ENCODE data around the gene SLC25A2. TPM values are rescaled to one million over a fixed set of nuclear protein-coding genes. Genes with fewer than 3 reads are reported as not detected.
A peak's percentile ranks its signal among the peaks of the same experiment; 100 is the strongest.

SLC25A2 gene
- total and polyA plus RNA-seq, 2 of the 13 experiments (the other 11 are each of a cell fraction or from before 2014, with no cell fraction given) = 0.13 TPM; not detected in 1

DNA sequence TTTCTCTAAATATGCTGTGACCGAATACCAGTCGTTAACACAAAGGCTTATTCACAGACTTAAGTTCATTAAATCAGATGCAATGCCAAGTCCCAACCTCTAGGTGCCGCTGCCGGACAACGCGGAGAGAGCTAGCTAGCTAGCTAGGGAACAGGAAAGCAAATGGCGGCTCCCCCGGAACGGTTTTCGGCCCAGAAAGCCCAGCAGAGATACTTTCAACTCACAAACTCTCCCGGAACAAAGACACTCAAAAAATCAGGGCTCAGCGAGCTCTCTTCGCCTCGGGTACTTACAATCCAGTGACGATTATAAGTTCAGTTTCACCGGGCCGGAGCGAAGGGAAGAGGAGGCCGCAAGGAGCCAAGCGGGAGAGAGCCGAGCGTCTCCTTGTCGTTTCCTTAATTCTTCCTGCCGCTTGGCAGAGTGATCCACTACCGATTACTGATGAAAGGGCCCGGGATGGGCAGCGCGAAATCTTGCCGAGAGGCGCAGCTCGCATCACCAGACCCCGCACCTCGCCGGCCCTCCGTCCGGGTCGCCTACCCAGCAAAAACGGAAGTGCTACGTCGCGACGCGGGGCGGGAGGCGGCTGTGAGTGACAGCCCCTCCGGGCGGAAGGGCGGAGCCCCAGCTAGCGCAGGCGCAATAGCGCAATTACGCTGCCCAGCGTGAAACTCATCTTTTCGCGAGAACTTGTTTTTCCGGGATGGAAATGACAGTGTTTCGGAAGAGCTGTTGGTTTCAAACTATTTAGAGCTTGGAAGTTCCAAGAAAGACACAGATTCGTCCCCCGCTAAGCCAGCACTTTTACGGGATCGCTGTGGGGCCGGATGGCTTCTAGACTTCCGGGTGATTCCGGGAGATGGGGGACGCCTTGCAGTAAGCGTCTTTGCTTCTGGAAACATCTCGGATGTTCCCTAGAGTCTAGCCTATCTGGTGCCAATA lies 16.6 kb upstream of the SLC25A2 start, which contains the start of gene TAF7 (continued):
- TF ChIP-seq, protein P1, sequence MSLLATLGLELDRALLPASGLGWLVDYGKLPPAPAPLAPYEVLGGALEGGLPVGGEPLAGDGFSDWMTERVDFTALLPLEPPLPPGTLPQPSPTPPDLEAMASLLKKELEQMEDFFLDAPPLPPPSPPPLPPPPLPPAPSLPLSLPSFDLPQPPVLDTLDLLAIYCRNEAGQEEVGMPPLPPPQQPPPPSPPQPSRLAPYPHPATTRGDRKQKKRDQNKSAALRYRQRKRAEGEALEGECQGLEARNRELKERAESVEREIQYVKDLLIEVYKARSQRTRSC (CRISPR knock-in tag; IDR thresholded peaks at IDR 0.05; ENCODE audit: low read depth) = 0 out of 2 replicates have a peak, but pooled peaks have one; percentile 61
- TF ChIP-seq MXI1 (IDR thresholded peaks at IDR 0.05; ENCODE audit: borderline replicate concordance, low read depth, low read length) (peak; percentile 26; the same call in 1 of the 3 replicates), ERF (CRISPR knock-in tag; IDR thresholded peaks at IDR 0.05) (peak; percentile 85), HNRNPL (IDR thresholded peaks at IDR 0.05; ENCODE audit: low read depth, low read length) (no peak), BRD4 (CRISPR knock-in tag; IDR thresholded peaks at IDR 0.05) (0 out of 2 replicates have a peak, but pooled peaks have one; percentile 6), SMAD3 (CRISPR knock-in tag; IDR thresholded peaks at IDR 0.05) (0 out of 2 replicates have a peak, but pooled peaks have one; percentile 59), ZNF629 (CRISPR knock-in tag; conservative IDR thresholded peaks at IDR 0.05) (no peak), SNAPC2 (CRISPR knock-in tag; IDR thresholded peaks at IDR 0.05) (no peak), ZNF749 (CRISPR knock-in tag; IDR thresholded peaks at IDR 0.05; ENCODE audit: borderline replicate concordance) (0 out of 2 replicates have a peak, but pooled peaks have one; percentile 50), MIER2 (CRISPR knock-in tag; IDR thresholded peaks at IDR 0.05) (no peak)
- TF ChIP-seq, protein P2, sequence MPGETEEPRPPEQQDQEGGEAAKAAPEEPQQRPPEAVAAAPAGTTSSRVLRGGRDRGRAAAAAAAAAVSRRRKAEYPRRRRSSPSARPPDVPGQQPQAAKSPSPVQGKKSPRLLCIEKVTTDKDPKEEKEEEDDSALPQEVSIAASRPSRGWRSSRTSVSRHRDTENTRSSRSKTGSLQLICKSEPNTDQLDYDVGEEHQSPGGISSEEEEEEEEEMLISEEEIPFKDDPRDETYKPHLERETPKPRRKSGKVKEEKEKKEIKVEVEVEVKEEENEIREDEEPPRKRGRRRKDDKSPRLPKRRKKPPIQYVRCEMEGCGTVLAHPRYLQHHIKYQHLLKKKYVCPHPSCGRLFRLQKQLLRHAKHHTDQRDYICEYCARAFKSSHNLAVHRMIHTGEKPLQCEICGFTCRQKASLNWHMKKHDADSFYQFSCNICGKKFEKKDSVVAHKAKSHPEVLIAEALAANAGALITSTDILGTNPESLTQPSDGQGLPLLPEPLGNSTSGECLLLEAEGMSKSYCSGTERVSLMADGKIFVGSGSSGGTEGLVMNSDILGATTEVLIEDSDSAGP (CRISPR knock-in tag; IDR thresholded peaks at IDR 0.05; ENCODE audit: borderline replicate concordance) = peak; percentile 89
- TF ChIP-seq, protein P3, sequence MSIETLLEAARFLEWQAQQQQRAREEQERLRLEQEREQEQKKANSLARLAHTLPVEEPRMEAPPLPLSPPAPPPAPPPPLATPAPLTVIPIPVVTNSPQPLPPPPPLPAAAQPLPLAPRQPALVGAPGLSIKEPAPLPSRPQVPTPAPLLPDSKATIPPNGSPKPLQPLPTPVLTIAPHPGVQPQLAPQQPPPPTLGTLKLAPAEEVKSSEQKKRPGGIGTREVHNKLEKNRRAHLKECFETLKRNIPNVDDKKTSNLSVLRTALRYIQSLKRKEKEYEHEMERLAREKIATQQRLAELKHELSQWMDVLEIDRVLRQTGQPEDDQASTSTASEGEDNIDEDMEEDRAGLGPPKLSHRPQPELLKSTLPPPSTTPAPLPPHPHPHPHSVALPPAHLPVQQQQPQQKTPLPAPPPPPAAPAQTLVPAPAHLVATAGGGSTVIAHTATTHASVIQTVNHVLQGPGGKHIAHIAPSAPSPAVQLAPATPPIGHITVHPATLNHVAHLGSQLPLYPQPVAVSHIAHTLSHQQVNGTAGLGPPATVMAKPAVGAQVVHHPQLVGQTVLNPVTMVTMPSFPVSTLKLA (IDR thresholded peaks at IDR 0.05) = no peak
- TF ChIP-seq, protein P4, sequence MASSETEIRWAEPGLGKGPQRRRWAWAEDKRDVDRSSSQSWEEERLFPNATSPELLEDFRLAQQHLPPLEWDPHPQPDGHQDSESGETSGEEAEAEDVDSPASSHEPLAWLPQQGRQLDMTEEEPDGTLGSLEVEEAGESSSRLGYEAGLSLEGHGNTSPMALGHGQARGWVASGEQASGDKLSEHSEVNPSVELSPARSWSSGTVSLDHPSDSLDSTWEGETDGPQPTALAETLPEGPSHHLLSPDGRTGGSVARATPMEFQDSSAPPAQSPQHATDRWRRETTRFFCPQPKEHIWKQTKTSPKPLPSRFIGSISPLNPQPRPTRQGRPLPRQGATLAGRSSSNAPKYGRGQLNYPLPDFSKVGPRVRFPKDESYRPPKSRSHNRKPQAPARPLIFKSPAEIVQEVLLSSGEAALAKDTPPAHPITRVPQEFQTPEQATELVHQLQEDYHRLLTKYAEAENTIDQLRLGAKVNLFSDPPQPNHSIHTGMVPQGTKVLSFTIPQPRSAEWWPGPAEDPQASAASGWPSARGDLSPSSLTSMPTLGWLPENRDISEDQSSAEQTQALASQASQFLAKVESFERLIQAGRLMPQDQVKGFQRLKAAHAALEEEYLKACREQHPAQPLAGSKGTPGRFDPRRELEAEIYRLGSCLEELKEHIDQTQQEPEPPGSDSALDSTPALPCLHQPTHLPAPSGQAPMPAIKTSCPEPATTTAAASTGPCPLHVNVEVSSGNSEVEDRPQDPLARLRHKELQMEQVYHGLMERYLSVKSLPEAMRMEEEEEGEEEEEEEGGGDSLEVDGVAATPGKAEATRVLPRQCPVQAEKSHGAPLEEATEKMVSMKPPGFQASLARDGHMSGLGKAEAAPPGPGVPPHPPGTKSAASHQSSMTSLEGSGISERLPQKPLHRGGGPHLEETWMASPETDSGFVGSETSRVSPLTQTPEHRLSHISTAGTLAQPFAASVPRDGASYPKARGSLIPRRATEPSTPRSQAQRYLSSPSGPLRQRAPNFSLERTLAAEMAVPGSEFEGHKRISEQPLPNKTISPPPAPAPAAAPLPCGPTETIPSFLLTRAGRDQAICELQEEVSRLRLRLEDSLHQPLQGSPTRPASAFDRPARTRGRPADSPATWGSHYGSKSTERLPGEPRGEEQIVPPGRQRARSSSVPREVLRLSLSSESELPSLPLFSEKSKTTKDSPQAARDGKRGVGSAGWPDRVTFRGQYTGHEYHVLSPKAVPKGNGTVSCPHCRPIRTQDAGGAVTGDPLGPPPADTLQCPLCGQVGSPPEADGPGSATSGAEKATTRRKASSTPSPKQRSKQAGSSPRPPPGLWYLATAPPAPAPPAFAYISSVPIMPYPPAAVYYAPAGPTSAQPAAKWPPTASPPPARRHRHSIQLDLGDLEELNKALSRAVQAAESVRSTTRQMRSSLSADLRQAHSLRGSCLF (CRISPR knock-in tag; IDR thresholded peaks at IDR 0.05; ENCODE audit: borderline replicate concordance) = no peak
- TF ChIP-seq, protein P5, sequence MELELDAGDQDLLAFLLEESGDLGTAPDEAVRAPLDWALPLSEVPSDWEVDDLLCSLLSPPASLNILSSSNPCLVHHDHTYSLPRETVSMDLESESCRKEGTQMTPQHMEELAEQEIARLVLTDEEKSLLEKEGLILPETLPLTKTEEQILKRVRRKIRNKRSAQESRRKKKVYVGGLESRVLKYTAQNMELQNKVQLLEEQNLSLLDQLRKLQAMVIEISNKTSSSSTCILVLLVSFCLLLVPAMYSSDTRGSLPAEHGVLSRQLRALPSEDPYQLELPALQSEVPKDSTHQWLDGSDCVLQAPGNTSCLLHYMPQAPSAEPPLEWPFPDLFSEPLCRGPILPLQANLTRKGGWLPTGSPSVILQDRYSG (CRISPR knock-in tag; IDR thresholded peaks at IDR 0.05) = no peak
- TF ChIP-seq, protein P6, sequence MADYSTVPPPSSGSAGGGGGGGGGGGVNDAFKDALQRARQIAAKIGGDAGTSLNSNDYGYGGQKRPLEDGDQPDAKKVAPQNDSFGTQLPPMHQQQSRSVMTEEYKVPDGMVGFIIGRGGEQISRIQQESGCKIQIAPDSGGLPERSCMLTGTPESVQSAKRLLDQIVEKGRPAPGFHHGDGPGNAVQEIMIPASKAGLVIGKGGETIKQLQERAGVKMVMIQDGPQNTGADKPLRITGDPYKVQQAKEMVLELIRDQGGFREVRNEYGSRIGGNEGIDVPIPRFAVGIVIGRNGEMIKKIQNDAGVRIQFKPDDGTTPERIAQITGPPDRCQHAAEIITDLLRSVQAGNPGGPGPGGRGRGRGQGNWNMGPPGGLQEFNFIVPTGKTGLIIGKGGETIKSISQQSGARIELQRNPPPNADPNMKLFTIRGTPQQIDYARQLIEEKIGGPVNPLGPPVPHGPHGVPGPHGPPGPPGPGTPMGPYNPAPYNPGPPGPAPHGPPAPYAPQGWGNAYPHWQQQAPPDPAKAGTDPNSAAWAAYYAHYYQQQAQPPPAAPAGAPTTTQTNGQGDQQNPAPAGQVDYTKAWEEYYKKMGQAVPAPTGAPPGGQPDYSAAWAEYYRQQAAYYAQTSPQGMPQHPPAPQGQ (CRISPR knock-in tag; IDR thresholded peaks at IDR 0.05; ENCODE audit: borderline replicate concordance) = no peak
